DND-41 (cell line): ENCODE results near the gene MRPS16.

Experiments used
- CTCF ChIP-seq: IDR thresholded peaks from 2 replicates; pipeline ENCODE4 v1.5.1; 2012; ENCODE audit warnings: borderline replicate concordance, low read length, moderate library complexity, mild to moderate bottlenecking; ENCODE audit not compliant: poor library complexity, severe bottlenecking; ENCODE audit errors: extremely low read depth
- EZH2 ChIP-seq: IDR thresholded peaks from 3 replicates; pipeline ENCODE4 v1.6.1; 2012; ENCODE audit warnings: borderline replicate concordance, low read depth, mild to moderate bottlenecking, moderate library complexity, low read length, inconsistent platforms; ENCODE audit not compliant: severe bottlenecking

GRCh38 chr10:73262105-73262730, 9.8 kb upstream of the MRPS16 start:
- TF ChIP-seq CTCF, result no peak
- no peak for TF ChIP-seq EZH2
